ENCODE measurements around the gene HES2.
"Not testable (repeated sequence)": the region's sequence is repeated elsewhere in the genome, so short reads cannot be mapped to it uniquely, and the experiment has no call there.

Gene HES2

DNA sequence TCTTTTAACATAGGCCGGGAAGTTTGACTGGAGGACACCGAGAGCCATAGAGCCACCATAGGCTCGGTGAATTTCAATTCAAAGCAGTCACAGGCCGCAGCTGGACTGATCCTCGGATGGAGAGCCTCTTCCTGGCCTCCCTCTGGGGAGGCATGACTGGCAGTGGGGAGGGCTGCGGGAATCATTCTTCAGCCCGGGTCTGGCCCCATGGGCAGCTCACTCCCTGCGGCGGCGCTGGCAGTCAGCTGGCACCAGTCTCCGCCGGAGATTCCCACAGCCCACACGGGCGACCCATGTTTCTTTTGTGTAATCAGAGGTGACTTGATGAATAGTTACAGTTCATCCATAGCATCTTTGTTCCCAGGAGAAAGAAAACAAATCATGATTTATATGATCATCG is 15.4 kb upstream of the HES2 start:
- ATAC-seq = no peak

- ATAC-seq = no peak
These were observed 14.5 kb upstream of the HES2 start for GRCh38 chr1:6434186-6434585.

DNA sequence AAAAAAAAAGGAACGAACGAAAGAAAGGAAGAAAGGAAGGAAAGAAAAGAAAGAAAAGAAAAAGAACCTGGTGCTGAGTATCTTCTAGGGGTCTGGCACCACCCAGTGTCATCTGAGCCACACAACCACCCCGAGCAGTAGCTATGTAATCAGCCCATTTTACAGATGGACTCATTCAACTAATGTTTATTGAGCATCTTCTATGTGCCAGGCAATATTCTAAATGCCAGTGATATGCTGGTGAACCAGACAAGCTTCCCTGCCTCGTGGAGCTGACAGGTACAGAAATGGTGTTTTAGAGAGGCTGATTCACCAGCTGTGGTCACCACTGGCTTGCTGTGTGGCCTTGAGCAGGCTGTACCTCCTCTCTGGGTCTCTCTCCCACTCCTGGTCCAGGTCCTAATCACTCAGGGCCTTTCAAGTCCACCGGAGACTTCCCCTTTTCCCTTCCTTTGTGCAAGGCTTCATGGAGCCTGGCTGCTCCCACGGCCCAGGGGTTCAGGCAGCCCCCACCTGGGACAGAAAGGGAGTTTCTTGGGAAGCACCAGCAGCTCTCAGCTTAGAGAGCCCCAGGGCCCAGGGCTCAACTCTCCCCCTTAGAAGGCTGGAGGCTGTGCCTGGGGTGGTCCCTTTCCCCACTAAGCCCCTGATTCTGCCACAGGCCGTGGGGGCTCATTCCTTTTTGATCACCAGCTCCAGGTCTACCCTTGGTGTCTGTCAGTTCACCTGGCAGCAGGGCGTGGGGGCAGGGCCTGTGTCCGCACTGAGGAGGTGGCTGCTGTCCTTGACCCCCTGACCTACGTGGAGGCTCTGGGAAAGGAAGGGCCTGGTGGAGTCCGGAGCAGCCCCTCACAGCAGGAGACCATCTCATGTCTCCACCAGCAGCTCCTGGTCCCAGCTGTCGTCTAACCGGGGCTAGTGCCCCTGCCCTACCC is 12.2 kb upstream of the HES2 start:
- not testable (repeated sequence) for ATAC-seq

GRCh38 chr1:6429660-6430411 is 10.1 kb upstream of the HES2 start:
- not testable (repeated sequence) for ATAC-seq

DNA sequence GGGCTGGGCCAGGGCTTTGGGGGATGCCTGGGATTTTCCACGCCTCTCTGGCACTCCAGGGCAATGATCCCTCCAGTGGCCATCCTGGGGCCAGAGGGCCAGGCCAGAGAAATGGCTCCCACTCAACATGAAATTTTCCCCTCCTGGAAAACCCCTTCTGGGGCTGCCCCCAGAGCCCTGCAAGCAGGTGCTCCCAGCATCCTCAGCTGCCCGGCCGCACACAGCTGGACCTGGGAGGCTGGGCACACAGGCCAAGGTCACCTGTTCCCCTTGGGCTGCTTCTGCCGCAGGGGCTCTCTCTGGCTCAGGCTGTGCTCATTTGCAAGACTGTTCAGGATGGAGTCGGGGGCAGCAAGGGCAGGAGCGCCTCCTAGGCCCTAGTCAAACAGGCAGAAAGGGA is 8.7 kb upstream of the HES2 start:
- ATAC-seq = not testable (repeated sequence)

- ATAC-seq = no peak
These were observed 8.0 kb upstream of the HES2 start for GRCh38 chr1:6427441-6428390.

GRCh38 chr1:6426972-6427350 is 7.2 kb upstream of the HES2 start:
- ATAC-seq = no peak

GRCh38 chr1:6426277-6426971 is 6.7 kb upstream of the HES2 start:
- ATAC-seq = no peak

DNA sequence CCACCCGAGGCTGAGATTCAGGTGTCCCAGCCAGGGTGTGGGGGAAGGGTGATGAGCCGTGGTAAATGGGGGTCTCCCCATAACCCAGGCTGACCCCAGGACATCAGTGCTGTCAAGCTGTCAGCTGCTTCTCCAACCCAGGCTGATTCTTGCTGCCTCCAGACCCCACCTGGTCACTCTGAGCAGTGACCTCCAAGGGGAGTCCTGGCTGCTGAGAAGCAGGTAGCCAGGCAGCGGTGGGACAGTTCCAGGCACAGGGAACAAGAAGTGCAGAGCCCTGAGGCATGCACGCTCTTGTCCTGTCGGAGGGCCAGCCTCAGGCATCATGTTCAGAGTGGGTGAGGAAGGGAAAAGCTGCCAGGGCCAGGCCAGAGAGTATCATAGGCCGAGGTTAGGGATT is 5.9 kb upstream of the HES2 start:
- ATAC-seq = no peak

- ATAC-seq = peak; percentile 19 to 30
These were observed 5.2 kb upstream of the HES2 start, which contains the start of gene ESPN for GRCh38 chr1:6424619-6425593. ESPN (plus strand) TSS chr1:6424776; CDS start chr1:6424956, 180 bp downstream.

GRCh38 chr1:6424000-6424565 is 4.4 kb upstream of the HES2 start:
- ATAC-seq = no peak

- peak; percentile 73 to 78 for ATAC-seq
These were observed 3.7 kb upstream of the HES2 start for GRCh38 chr1:6423321-6423999.

- ATAC-seq = no peak
These were observed 1.5 kb upstream of the HES2 start for GRCh38 chr1:6421266-6421665.

DNA sequence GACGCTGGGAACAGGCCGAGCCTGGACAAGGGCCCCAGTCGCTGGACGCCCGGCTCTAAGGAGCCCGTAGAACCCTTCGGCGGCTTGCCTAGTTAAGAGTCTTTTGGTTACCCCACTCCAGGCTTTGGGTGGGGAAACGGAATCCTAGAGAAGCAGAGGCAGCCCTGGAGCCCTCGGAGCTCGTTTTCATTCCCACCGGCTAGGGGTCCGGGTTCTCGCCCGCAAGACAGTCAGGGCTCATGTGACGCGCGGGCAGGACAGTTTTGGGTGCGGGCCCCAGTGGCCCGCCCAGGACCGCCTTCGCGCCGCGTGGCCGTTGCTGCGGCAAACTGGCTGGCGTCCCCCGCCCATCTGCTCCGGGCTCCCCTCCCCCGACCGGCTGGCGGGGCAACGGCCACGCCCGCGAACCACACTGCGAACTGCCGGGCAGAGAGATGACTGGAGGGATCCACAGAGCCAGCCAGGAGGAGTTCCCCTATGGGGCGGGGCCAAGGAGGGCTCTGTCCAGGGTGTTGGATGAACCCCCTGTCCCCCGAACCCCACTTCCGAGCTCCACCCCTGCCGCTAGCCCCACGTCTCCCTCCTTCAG is 829 bp upstream of the HES2 start:
- no peak for ATAC-seq

DNA sequence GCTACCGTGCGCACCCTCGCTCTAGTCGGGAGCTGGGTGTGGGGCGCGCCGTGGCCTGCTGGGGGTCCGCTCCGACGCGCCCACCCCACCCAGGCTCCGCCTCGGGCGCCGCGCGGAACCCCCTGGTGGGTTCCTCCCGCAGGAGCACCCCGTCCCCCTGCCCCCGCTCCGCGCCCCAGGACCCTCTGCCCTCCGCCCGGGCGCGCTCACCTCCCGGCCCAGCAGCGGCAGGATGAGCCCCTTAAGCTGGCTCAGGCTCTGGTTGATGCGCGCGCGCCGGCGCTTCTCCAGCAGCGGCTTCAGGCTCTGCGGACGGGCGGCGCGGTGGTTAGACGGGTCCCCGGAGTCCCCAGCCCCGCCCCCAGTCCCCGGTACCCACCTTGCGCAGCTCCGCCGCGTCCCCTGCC is 319 bp downstream of the HES2 start:
- no peak for ATAC-seq

GRCh38 chr1:6418668-6419396 is 887 bp downstream of the HES2 start:
- ATAC-seq = no peak

DNA sequence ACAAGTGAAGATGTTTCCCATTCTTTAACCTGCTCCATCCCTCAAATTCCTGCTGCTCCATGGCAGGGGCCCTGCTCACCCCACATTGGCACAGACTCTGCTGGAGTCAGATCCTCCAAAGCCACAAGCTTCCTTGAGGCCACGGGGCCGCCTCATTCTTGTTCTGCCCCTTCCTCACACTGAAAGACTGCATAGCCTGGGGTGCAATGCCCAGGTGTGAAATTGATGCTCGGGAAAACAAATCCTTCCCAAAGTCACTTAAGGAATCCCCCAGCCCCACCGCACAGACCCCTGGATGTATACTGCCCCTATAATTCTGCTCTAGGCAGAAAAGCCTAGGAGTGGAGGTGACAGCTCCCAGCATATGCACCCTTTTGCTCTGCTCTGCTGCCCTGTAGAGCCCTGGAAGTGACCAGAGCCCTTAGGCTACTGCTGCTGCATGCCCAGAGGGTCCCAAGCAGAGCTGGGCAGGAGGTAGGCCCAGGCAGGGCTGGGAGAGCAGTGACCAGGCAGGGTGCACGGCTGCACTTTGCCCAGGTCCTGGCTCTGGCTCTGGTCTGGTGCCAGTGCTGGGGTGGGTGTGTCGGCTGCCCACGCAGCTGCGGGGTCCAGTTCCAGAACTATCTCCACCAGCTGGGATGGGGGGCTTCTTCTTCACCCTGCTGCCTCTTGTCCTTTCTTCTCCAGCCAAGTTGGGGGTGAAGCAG is 1.6 kb downstream of the HES2 start:
- ATAC-seq = no peak

- no peak for ATAC-seq
These were observed 2.8 kb downstream of the HES2 start for GRCh38 chr1:6416906-6417305.

All from activated CD4-positive, CD25-positive, alpha-beta regulatory T cell treated with anti-CD3 and anti-CD28 coated beads, Interleukin-2, amount 50 U/mL, for 24 hours (primary cell).